ENCODE measurements around the gene SBF2. TPM values are rescaled to one million over a fixed set of nuclear protein-coding genes. Genes with fewer than 3 reads are reported as not detected.

Gene SBF2
- total RNA-seq, 1 donor from 2014 or later, result 30.7 TPM

- Mint-ChIP-seq H3K4me3 (ENCODE audit: unreplicated experiment) (no peak overlapping the region), H3K27ac (ENCODE audit: unreplicated experiment) (no peak overlapping the region), H3K36me3 (ENCODE audit: unreplicated experiment) (peaks cover 29% of the 10 kb centered on the region), H3K27me3 (ENCODE audit: unreplicated experiment) (peaks cover 2% of the 10 kb centered on the region), H3K9me3 (ENCODE audit: unreplicated experiment) (peaks cover 8% of the 10 kb centered on the region), H3K4me1 (ENCODE audit: low read depth, unreplicated experiment) (no peaks in the 10 kb centered on the region)
- no peak for DNase-seq
- TF ChIP-seq, protein P1, sequence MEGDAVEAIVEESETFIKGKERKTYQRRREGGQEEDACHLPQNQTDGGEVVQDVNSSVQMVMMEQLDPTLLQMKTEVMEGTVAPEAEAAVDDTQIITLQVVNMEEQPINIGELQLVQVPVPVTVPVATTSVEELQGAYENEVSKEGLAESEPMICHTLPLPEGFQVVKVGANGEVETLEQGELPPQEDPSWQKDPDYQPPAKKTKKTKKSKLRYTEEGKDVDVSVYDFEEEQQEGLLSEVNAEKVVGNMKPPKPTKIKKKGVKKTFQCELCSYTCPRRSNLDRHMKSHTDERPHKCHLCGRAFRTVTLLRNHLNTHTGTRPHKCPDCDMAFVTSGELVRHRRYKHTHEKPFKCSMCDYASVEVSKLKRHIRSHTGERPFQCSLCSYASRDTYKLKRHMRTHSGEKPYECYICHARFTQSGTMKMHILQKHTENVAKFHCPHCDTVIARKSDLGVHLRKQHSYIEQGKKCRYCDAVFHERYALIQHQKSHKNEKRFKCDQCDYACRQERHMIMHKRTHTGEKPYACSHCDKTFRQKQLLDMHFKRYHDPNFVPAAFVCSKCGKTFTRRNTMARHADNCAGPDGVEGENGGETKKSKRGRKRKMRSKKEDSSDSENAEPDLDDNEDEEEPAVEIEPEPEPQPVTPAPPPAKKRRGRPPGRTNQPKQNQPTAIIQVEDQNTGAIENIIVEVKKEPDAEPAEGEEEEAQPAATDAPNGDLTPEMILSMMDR (IDR thresholded peaks at IDR 0.05; ENCODE audit: partially characterized antibody, unreplicated experiment), result no peak
These were observed 554.7 kb downstream of the SBF2 start for GRCh38 chr11:9739123-9739900.

DNA sequence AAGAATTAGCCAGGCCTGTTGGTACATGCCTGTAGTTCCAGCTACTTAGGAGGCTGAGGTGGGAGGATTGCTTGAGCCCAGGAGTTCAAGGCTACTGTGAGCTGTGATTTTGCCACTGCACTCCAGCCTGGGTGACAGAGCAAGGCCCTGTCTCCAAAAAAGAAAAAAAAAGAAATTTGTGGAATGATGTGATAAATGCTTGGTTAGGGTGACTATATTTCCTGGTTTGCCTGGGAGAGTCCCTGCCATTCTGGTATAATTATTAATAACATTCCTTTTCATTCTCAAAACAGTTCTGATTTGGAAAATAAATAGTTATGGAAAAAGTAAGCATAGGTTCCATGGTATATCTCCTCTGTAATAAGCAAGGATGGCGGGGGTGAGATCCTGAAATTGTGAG lies 555.3 kb downstream of the SBF2 start:
- H3K9me3 Mint-ChIP-seq (ENCODE audit: unreplicated experiment), result peaks cover 8% of the 10 kb centered on the region
- no peaks in the 10 kb centered on the region for H3K4me1 Mint-ChIP-seq (ENCODE audit: low read depth, unreplicated experiment)
- no peak overlapping the region for H3K4me3 Mint-ChIP-seq (ENCODE audit: unreplicated experiment)
- peaks cover 2% of the 10 kb centered on the region for H3K27me3 Mint-ChIP-seq (ENCODE audit: unreplicated experiment)
- peaks cover 29% of the 10 kb centered on the region for H3K36me3 Mint-ChIP-seq (ENCODE audit: unreplicated experiment)
- no peak for DNase-seq
- H3K27ac Mint-ChIP-seq (ENCODE audit: unreplicated experiment), result no peak overlapping the region
- TF ChIP-seq, protein P1 (IDR thresholded peaks at IDR 0.05; ENCODE audit: partially characterized antibody, unreplicated experiment), result no peak

DNA sequence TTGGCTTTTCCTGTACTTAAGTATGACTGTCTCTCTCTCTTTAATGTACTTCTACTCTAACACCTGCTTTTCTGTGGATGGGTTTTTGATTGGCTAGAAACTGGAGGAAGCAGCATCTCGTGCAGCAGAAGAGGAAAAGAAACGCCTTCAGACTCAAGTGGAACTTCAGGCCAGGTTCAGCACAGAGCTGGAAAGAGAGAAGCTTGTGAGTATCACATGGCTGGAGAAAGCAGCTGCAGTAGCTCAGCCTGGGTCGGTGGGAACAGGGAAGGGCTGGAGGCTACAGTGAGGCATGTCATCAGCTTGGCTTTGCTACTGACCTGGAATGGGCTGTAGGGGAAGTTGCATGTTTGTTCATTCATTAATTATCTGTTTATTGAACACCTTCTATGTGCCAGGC lies 555.9 kb downstream of the SBF2 start:
- H3K27ac Mint-ChIP-seq (ENCODE audit: unreplicated experiment), result no peak overlapping the region
- no peak overlapping the region for H3K4me3 Mint-ChIP-seq (ENCODE audit: unreplicated experiment)
- no peak for DNase-seq
- peaks cover 2% of the 10 kb centered on the region for H3K27me3 Mint-ChIP-seq (ENCODE audit: unreplicated experiment)
- peaks cover 31% of the 10 kb centered on the region for H3K36me3 Mint-ChIP-seq (ENCODE audit: unreplicated experiment)
- TF ChIP-seq, protein P1 (IDR thresholded peaks at IDR 0.05; ENCODE audit: partially characterized antibody, unreplicated experiment), result no peak
- no peaks in the 10 kb centered on the region for H3K4me1 Mint-ChIP-seq (ENCODE audit: low read depth, unreplicated experiment)
- H3K9me3 Mint-ChIP-seq (ENCODE audit: unreplicated experiment), result peaks cover 8% of the 10 kb centered on the region

GRCh38 chr11:9736365-9736764 lies 557.7 kb downstream of the SBF2 start:
- peaks cover 34% of the 10 kb centered on the region for H3K36me3 Mint-ChIP-seq (ENCODE audit: unreplicated experiment)
- no peak overlapping the region for H3K27ac Mint-ChIP-seq (ENCODE audit: unreplicated experiment)
- peaks cover 8% of the 10 kb centered on the region for H3K9me3 Mint-ChIP-seq (ENCODE audit: unreplicated experiment)
- H3K27me3 Mint-ChIP-seq (ENCODE audit: unreplicated experiment), result peaks cover 2% of the 10 kb centered on the region
- no peak for DNase-seq
- H3K4me3 Mint-ChIP-seq (ENCODE audit: unreplicated experiment), result no peak overlapping the region
- TF ChIP-seq, protein P1 (IDR thresholded peaks at IDR 0.05; ENCODE audit: partially characterized antibody, unreplicated experiment), result no peak
- H3K4me1 Mint-ChIP-seq (ENCODE audit: low read depth, unreplicated experiment), result no peaks in the 10 kb centered on the region

GRCh38 chr11:9735919-9736318 lies 558.1 kb downstream of the SBF2 start:
- H3K4me1 Mint-ChIP-seq (ENCODE audit: low read depth, unreplicated experiment), result no peaks in the 10 kb centered on the region
- no peak overlapping the region for H3K4me3 Mint-ChIP-seq (ENCODE audit: unreplicated experiment)
- H3K27ac Mint-ChIP-seq (ENCODE audit: unreplicated experiment), result no peak overlapping the region
- H3K36me3 Mint-ChIP-seq (ENCODE audit: unreplicated experiment), result peaks cover 34% of the 10 kb centered on the region
- H3K9me3 Mint-ChIP-seq (ENCODE audit: unreplicated experiment), result peaks cover 8% of the 10 kb centered on the region
- TF ChIP-seq, protein P1 (IDR thresholded peaks at IDR 0.05; ENCODE audit: partially characterized antibody, unreplicated experiment), result no peak
- no peak for DNase-seq
- peaks cover 2% of the 10 kb centered on the region for H3K27me3 Mint-ChIP-seq (ENCODE audit: unreplicated experiment)

All from glutamatergic neuron (in vitro differentiated cells).